IMR-90 (cell line): ENCODE results near the gene NUDCD3. TPM values are rescaled to one million over a fixed set of nuclear protein-coding genes. Genes with fewer than 3 reads are reported as not detected.

Source experiments
- ATAC-seq: fragments of 200-7000 bp; cut with Tn5 transposase; 2 replicates; pipeline ENCODE4 v1.9.1; 2020; ENCODE audit warnings: low read depth, mild to moderate bottlenecking, moderate library complexity
- BruUV-seq: library from RNA; stranded (reverse); fragments of 400-500 nt; replicated peaks from 2 replicates; lab custom pipeline; 2021; lab: Mats Ljungman, UMichigan
- CTCF ChIA-PET: fragments of 300-600 bp; formaldehyde crosslinking; extraction: SDS; loops from one replicate; lab custom pipeline; 2021; ENCODE audit warnings: antibody characterized with exemption; lab: Yijun Ruan, JAX
- POLR2A ChIA-PET: fragments of 300-600 bp; sonication (Branson Sonifier 250); formaldehyde crosslinking; loops from one replicate; lab custom pipeline; 2022; ENCODE audit warnings: antibody characterized with exemption; ENCODE audit not compliant: unreplicated experiment; lab: Charles Lee
- DNase-seq: peaks from one replicate; pipeline ENCODE4 v3.0.0; 2013
- H2AFZ ChIP-seq: replicated peaks from 2 replicates; pipeline ENCODE3; 2013; ENCODE audit warnings: low read length, mild to moderate bottlenecking; ENCODE audit not compliant: poor library complexity
- H2AK5ac ChIP-seq: 2 replicates; pipeline ENCODE4 v1.6.1; 2013; ENCODE audit warnings: low read depth, low read length, inconsistent platforms
- H2AK9ac ChIP-seq: replicated peaks from 2 replicates; pipeline ENCODE3; 2013; ENCODE audit warnings: mild to moderate bottlenecking, low read depth, low read length, moderate library complexity; ENCODE audit not compliant: poor library complexity
- H2BK120ac ChIP-seq: 2 replicates; pipeline ENCODE4 v1.6.1; 2013; ENCODE audit warnings: low read depth, low read length, inconsistent platforms
- H2BK15ac ChIP-seq: 3 replicates; pipeline ENCODE4 v1.6.1; 2013; ENCODE audit warnings: low read depth, low read length, inconsistent platforms
- H2BK20ac ChIP-seq: 2 replicates; pipeline ENCODE4 v1.6.1; 2013; ENCODE audit warnings: low read depth, mild to moderate bottlenecking, inconsistent platforms, low read length, moderate library complexity
- H2BK5ac ChIP-seq: 2 replicates; pipeline ENCODE4 v1.6.1; 2013; ENCODE audit warnings: mild to moderate bottlenecking, low read depth, low read length, inconsistent platforms; ENCODE audit not compliant: poor library complexity, severe bottlenecking
- H3K14ac ChIP-seq: replicated peaks from 2 replicates; pipeline ENCODE4 v1.6.1; 2013; ENCODE audit warnings: low read depth, low read length, inconsistent platforms
- H3K18ac ChIP-seq: 2 replicates; pipeline ENCODE4 v1.6.1; 2013; ENCODE audit warnings: low read depth, low read length, control low read depth
- H3K23ac ChIP-seq: 2 replicates; pipeline ENCODE4 v1.6.1; 2013; ENCODE audit warnings: low read depth, low read length, inconsistent platforms
- H3K27ac ChIP-seq: 2 replicates; pipeline ENCODE4 v1.5.1; 2013; ENCODE audit warnings: mild to moderate bottlenecking, control low read depth, low read length; ENCODE audit not compliant: insufficient read depth
- H3K27me3 ChIP-seq: 2 replicates; pipeline ENCODE4 v1.6.1; 2013; ENCODE audit warnings: low read length; ENCODE audit not compliant: control insufficient read depth, insufficient read depth
- H3K36me3 ChIP-seq: 2 replicates; pipeline ENCODE4 v1.6.1; 2013; ENCODE audit warnings: low read length, mixed read lengths; ENCODE audit not compliant: control insufficient read depth, insufficient read depth
- H3K4ac ChIP-seq: 2 replicates; pipeline ENCODE4 v1.6.1; 2013; ENCODE audit warnings: low read depth, low read length, inconsistent platforms
- H3K4me1 ChIP-seq: 2 replicates; pipeline ENCODE4 v1.6.1; 2013; ENCODE audit warnings: low read length, mixed read lengths; ENCODE audit not compliant: control insufficient read depth, insufficient read depth
- H3K4me2 ChIP-seq: 2 replicates; pipeline ENCODE4 v1.6.1; 2013; ENCODE audit warnings: low read depth, mild to moderate bottlenecking, control low read depth, low read length, moderate library complexity
- H3K4me3 ChIP-seq: 2 replicates; pipeline ENCODE4 v1.5.1; 2013; ENCODE audit warnings: low read depth, mild to moderate bottlenecking, control low read depth, low read length, moderate library complexity; ENCODE audit not compliant: insufficient read depth
- H3K56ac ChIP-seq: 2 replicates; pipeline ENCODE4 v1.6.1; 2013; ENCODE audit warnings: low read length, inconsistent platforms; ENCODE audit not compliant: insufficient read depth; ENCODE audit errors: extremely low read depth
- H3K79me1 ChIP-seq, 2 experiments: 2 replicates each; pipeline ENCODE4 v1.6.1; 2013; ENCODE audit warnings: low read length in 2 of 2, inconsistent platforms in 1 of 2, low read depth in 1 of 2
- H3K9ac ChIP-seq: 2 replicates; pipeline ENCODE4 v1.6.1; 2013; ENCODE audit warnings: low read depth, low read length, control low read depth
- H3K9me1 ChIP-seq: 2 replicates; pipeline ENCODE4 v1.6.1; 2013; ENCODE audit warnings: low read length, inconsistent platforms; ENCODE audit not compliant: insufficient read depth
- H3K9me3 ChIP-seq: 2 replicates; pipeline ENCODE4 v1.6.1; 2013; ENCODE audit warnings: low read length; ENCODE audit not compliant: control insufficient read depth, insufficient read depth
- H4K20me1 ChIP-seq: 2 replicates; pipeline ENCODE4 v1.6.1; 2013; ENCODE audit warnings: low read length, inconsistent platforms; ENCODE audit not compliant: insufficient read depth
- H4K5ac ChIP-seq: 2 replicates; pipeline ENCODE4 v1.6.1; 2013; ENCODE audit warnings: mild to moderate bottlenecking, low read depth, low read length, control low read depth
- H4K8ac ChIP-seq, 2 experiments: 2 replicates each; pipeline ENCODE4 v1.6.1; 2013; ENCODE audit warnings: low read depth in 2 of 2, low read length in 2 of 2, control low read depth in 1 of 2, inconsistent platforms in 1 of 2
- H4K91ac ChIP-seq: 2 replicates; pipeline ENCODE4 v1.6.1; 2013; ENCODE audit warnings: low read depth, low read length, inconsistent platforms; ENCODE audit not compliant: insufficient read depth
- BHLHE40 ChIP-seq: fragments of 150-350 bp; IDR thresholded peaks from 2 replicates; pipeline ENCODE4 v1.6.1; 2016; ENCODE audit warnings: mild to moderate bottlenecking, low read depth, low read length
- CEBPB ChIP-seq: IDR thresholded peaks from 2 replicates; pipeline ENCODE4 v1.6.1; 2012; ENCODE audit warnings: low read depth, low read length, improper control_type of control experiment
- RFX5 ChIP-seq: IDR thresholded peaks from 2 replicates; pipeline ENCODE4 v1.8.0; 2012; ENCODE audit warnings: low read depth, mild to moderate bottlenecking, low read length, moderate library complexity
- WGBS, 2 experiments: methylation state at CpG; one replicate each; pipeline versions ENCODE4 v1.1.5 to v1.1.7; 2013; ENCODE audit warnings: missing lambda C conversion rate in 2 of 2; ENCODE audit not compliant: insufficient read length in 1 of 2; ENCODE audit errors: extremely low coverage in 2 of 2; 5-methylcytosine and 5-hydroxymethylcytosine counted together
- dilution Hi-C: fragments of 300-500 bp; cut with HindIII; formaldehyde crosslinking; loops from one replicate; pipeline ENCODE4 v1.14.3; 2018; ENCODE audit warnings: low sequenced_read_pairs; ENCODE audit not compliant: unreplicated experiment
- in situ Hi-C: fragments of 300-500 bp; cut with MboI; formaldehyde crosslinking; loops from 3 replicates; pipeline ENCODE4 v1.14.3; 2019; ENCODE audit warnings: low sequenced_read_pairs, inconsistent platforms, mixed read lengths
- intact Hi-C: fragments of 100-400 bp; cut with micrococcal nuclease; formaldehyde crosslinking; loops from 2 replicates; pipeline ENCODE4 v1.10.0; 2022
- polyA plus RNA-seq, 3 experiments: library from polyadenylated mRNA; depleted of rRNA; stranded (reverse); fragments of >200 nt; gene quantifications; 2 replicates each; pipeline ENCODE4 v1.2.3, GENCODE V29; 2012; ENCODE audit warnings: low replicate concordance in 1 of 3
- total RNA-seq: library from RNA; depleted of rRNA; stranded (reverse); fragments of >200 nt; gene quantifications from 2 replicates; pipeline ENCODE4 v1.2.3, GENCODE V29; 2012

Gene NUDCD3
- total and polyA plus RNA-seq, 2 of the 4 experiments (the other 2 are of a cell fraction), result 49.5 to 76.0 TPM

GRCh38 chr7:44402401-44403060 lies 87.9 kb downstream of the NUDCD3 start:
- Histone ChIP-seq H3K18ac (no peak overlapping the region), H3K9me3 (no peaks in the 10 kb centered on the region), H3K56ac (no peak overlapping the region), H3K79me1 (peaks cover 30 to 81% of the 10 kb centered on the region in 2 experiments), H3K4me1 (peaks cover 8% of the 10 kb centered on the region), H2AK9ac (no peak overlapping the region), H2BK15ac (no peak overlapping the region), H4K20me1 (peaks cover 33% of the 10 kb centered on the region), H4K5ac (no peak overlapping the region), H3K27me3 (no peaks in the 10 kb centered on the region), H3K4me3 (no peak overlapping the region), H3K14ac (no peak overlapping the region), H3K9me1 (peaks cover 36% of the 10 kb centered on the region), H3K23ac (no peak overlapping the region), H2BK120ac (no peak overlapping the region), H4K8ac (no peak overlapping the region), H3K4me2 (no peak overlapping the region), H2AFZ (no peak overlapping the region), H3K36me3 (peaks cover 20% of the 10 kb centered on the region), H2BK5ac (no peak overlapping the region), H4K91ac (no peak overlapping the region), H2BK20ac (no peak overlapping the region), H3K27ac (no peak overlapping the region), H3K4ac (no peak overlapping the region), H2AK5ac (no peak overlapping the region), H3K9ac (no peak overlapping the region)
- no TSS peak for BruUV-seq
- no peak for TF ChIP-seq BHLHE40
- TF ChIP-seq RFX5, result no peak
- no peak for TF ChIP-seq CEBPB
- CTCF ChIA-PET, result no interaction called here
- intact Hi-C loops, result no loop called here
- dilution Hi-C loops, result no loop called here
- POLR2A ChIA-PET, result no interaction called here
- WGBS, 2 experiments, result 95% methylated on average over 6 of the region's 14 CpGs; no CpG with 5 or more reads in 1 of the 2 experiments
- in situ Hi-C loops, result no loop called here
- no peak for DNase-seq
- ATAC-seq, result no peak
